Stomach (tissue), 4 donors: ENCODE measurements around the gene CD160.

ENCODE experiments used
- CTCF ChIP-seq, 7 experiments: fragments of 450-650 bp in 4 of 7; fragments of 200-600 bp in 3 of 7; sonication (generic) in 3 of 7; IDR thresholded peaks; one replicate each; pipeline ENCODE4 v1.5.1; 2016 to 2019; ENCODE audit warnings: antibody characterized with exemption in 7 of 7, control low read depth in 2 of 7, mild to moderate bottlenecking in 1 of 7
- POLR2A ChIP-seq, 4 donors: fragments of 450-650 bp; IDR thresholded peaks; one replicate each; pipeline ENCODE4 v1.6.1; 2016; ENCODE audit warnings: antibody characterized with exemption in 4 of 4, control low read depth in 2 of 4, mild to moderate bottlenecking in 1 of 4, moderate library complexity in 1 of 4

- TF ChIP-seq CTCF (IDR thresholded peaks at IDR 0.05) (no peak), POLR2A (IDR thresholded peaks at IDR 0.05) (no peak)
Observed at GRCh38 chr1:145707183-145707867, 12.0 kb upstream of the CD160 start, which contains the start of gene PDZK1.
